GM18511 (cell line): ENCODE measurements around the gene SLC12A4.

ENCODE experiments used
- ATAC-seq: cut with Tn5 transposase; IDR thresholded peaks from one replicate; pipeline ENCODE4 v1.9.1; 2021; ENCODE audit warnings: mild to moderate bottlenecking, moderate library complexity; ENCODE audit not compliant: unreplicated experiment

SLC12A4 gene

GRCh38 chr16:67963662-67964321 lies 4.6 kb downstream of the SLC12A4 start:
- no peak for ATAC-seq

DNA sequence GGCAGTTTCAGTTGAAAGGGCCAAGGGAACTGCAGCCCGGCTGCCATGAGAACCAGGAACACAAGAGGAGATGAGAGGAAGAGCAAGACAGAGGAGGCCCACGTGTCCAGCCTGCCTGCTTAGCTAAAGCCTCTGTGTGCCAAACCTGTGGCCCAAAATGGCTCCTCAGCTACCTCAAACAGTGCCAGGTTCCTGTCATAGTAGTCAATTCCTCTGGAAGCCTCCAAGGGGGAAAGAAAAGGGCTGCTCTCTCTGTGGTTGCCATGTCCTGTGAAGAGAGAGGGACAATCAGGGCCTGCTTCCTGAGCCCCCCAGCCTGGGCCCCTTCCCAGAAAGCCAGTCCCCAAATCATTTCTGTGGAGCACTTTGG lies 5.2 kb downstream of the SLC12A4 start:
- no peak for ATAC-seq

GRCh38 chr16:67962135-67962534 lies 6.3 kb downstream of the SLC12A4 start:
- no peak for ATAC-seq

DNA sequence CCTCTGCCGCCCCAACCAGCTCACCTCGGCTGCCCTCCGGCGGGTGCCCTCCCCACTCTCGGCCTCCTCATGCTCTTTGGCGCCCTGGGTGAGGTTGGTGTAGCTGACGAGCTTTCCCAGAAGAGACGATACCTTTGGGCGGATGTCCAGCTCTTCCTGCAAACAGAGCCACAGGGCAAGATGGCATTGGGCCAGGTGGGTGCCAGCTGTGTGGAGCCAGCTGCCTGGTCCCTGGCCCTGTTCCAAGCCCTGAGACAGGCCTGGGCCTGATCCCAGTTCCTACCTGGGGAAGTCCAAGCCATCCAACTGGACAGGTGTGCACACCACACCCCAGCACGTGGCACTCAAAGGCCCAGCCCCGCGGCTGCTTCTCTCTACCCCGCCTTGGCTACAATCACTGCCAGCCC lies 6.9 kb downstream of the SLC12A4 start:
- ATAC-seq = no peak

- ATAC-seq = no peak
Measured at GRCh38 chr16:67959536-67960329, 8.7 kb downstream of the SLC12A4 start.

- ATAC-seq = no peak
Measured at GRCh38 chr16:67957622-67958021, 10.8 kb downstream of the SLC12A4 start.

GRCh38 chr16:67954421-67955196 lies 13.8 kb downstream of the SLC12A4 start:
- ATAC-seq = no peak

- no peak for ATAC-seq
Measured at GRCh38 chr16:67953641-67954375, 14.6 kb downstream of the SLC12A4 start.

- ATAC-seq = no peak
Measured at GRCh38 chr16:67951485-67951884, 17.0 kb downstream of the SLC12A4 start.

- ATAC-seq = no peak
Measured at GRCh38 chr16:67950335-67950843, 18.0 kb downstream of the SLC12A4 start.

DNA sequence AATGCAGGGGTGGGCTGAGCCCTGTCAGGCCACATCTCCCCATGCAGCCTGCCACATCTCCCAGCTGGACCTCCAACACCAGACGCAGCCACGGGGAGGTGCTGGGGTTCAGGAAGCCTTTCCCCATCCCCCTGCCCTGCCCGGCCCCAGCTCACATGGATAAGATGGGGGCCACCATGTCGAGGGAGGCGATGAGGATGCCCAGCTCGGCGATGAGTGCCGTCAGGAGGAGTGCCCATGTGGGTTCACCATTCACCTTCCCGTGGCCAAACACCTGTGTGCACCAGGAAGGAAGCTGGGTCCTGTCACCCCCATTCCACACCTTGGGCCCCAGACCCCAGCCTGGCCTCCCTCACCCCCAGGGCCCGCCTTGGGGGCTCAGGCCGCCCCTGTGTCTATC lies 18.8 kb downstream of the SLC12A4 start:
- no peak for ATAC-seq

DNA sequence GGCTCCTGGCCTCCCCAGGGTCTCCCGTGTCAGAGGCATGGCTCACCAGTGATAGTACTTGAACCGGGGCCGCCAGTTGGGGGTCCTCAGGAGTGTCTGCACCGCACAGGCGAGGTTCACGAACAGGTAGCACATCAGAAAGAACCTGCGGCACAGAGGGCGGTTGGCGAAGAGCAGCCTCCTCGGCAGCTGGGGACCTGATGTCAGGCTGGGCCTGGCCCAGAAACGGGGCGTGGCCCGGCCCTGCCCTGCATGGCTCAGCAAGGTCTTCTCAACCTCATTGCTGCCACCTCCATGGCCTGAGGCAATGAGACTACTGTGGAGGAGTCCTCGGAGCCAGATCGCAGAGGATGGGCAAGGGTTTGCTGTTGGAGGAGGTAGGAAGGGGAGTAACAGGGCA lies 20.4 kb downstream of the SLC12A4 start:
- no peak for ATAC-seq

- ATAC-seq = no peak
Measured at GRCh38 chr16:67946966-67947558, 21.4 kb downstream of the SLC12A4 start.

DNA sequence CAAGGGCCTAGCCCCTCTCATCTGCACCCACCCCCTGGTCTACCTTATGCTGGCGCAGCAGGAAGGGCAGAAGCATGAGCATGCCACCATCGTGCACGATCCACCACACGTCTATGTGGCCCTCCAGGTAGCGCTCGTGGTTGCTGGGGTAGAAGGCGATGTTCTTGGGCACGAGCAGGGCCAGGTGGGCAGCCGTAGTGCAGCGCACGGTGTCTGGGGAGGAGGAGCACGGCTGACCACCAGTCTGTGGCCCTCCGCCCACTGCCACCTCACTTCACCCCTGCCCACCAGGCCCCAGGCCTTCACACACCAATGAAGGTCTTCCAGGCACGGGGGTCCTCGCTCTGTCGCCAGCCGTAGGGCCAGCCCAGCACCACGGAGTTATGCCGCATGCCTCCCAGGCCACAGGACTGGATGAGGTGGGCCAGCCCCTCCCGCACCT lies 22.3 kb downstream of the SLC12A4 start:
- no peak for ATAC-seq

- ATAC-seq = no peak
Measured at GRCh38 chr16:67945392-67945933, 23.0 kb downstream of the SLC12A4 start.

DNA sequence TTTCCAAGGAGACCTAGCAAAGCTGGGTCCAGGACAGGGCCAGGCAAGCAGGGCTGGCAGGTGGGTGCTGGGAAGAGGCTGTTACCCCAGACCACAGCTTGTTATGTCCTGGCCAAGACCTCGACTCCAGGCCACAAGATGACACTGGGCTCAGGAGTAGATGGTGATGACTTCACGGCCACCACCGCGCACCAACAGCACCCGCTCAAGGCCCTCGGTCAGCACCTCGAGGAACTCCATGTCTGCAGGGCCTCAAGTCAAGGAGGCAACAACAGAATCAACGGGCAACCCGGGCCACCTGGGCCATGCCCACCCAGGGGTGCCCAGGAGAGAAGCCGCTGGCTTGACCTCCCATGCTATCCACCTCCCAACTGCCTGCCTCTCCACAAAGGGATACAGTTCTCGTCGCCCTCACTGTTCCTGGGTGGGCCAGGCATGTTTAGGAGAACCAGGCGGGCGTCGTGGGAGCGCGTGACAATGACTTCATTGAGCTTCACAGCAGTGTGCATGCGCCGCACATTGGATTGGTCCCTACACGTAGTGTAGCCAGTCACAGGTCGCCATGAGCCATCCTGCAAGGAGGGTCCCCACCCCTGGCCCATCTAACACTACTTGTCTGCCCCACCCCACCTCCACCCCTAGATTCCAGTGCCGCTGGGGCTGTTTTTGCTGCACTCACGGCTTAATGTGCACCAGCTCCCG lies 23.6 kb downstream of the SLC12A4 start:
- no peak for ATAC-seq

DNA sequence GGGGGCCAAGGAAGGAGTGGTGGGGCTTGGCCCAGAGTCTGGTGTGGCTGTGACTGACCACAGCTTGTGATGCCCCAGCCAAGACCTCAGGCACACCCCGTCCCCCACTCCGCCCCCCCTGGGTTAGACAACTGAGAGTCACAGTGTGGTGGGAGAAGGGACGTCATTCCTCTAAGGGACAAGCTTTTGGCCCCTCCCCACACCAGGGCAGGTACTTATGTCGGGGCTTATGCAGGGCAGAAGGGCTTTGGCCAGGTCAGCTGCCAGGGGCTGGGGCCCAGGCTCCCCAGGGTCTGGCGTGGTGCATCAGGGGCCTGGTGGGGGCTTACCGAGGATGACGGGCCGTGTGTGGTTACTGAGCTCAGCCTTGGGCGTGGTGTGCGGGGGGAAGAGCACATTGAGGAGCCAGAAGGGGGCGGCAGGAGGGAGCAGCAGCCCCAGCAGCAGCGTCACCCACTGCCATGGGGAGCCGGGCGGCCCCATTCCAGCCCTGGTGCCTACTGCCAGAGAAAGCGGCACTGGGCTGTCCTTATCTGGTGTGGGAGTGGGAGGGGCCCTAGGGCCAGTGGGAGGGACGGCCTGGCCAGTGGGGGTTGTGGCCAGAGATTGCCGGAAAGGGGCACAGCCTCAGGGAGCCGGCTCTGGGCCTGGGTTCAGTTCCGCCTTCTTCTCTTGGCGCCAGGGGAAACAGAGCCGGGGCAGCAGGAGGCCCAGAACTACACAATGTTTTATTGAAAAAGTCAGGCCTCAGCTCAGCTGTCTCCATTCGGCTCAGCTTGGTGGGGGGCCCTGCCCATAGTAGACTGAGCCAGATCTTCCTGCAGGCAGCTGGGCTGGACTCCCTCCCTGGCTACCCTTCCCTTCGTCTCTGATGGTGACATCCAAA lies 24.6 kb downstream of the SLC12A4 start, which contains the start of gene LCAT:
TSS of gene LCAT (minus strand) at position 502 of the 886 bp plus-strand sequence. CDS start at position 483, 19 bp downstream.
- no peak for ATAC-seq

DNA sequence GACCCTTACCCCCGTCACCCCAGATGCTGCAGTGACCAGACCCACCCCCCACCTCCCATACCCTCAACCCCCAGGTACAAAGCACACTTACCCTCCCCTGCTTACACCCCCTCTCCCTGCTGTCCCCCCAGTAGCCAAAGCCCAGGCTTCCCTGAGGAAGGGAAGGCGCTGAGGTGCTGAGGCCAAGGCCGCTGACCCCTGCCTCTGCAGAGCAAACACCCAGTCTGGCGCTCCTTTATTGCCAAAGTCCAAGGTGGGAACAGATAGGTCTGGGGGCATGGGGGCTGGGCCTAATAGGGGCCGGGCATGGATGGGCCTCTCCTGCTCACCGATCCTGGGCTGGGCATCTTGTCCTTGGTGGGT lies 25.2 kb downstream of the SLC12A4 start:
- no peak for ATAC-seq
